Mucosa of rectum (tissue), 2 donors: Measurements from ENCODE around the gene KDM6B.

Experiments
- H3K27ac ChIP-seq, 2 donors: one replicate each; pipeline ENCODE4 v1.7.0; 2013; ENCODE audit warnings: inconsistent platforms in 2 of 2, low read depth in 2 of 2, low read length in 2 of 2
- H3K27me3 ChIP-seq, 2 donors: one replicate each; pipeline ENCODE4 v1.7.0; 2013; ENCODE audit warnings: low read length in 2 of 2; ENCODE audit not compliant: control insufficient read depth in 2 of 2, insufficient read depth in 2 of 2
- H3K36me3 ChIP-seq, 2 donors: one replicate each; pipeline ENCODE4 v1.7.0; 2013; ENCODE audit warnings: low read length in 2 of 2; ENCODE audit not compliant: control insufficient read depth in 2 of 2, insufficient read depth in 2 of 2
- H3K4me1 ChIP-seq, 2 donors: one replicate each; pipeline ENCODE4 v1.7.0; 2013; ENCODE audit warnings: low read length in 2 of 2, mild to moderate bottlenecking in 1 of 2; ENCODE audit not compliant: control insufficient read depth in 2 of 2, insufficient read depth in 2 of 2
- H3K4me3 ChIP-seq, 2 donors: one replicate each; pipeline ENCODE4 v1.7.0; 2013; ENCODE audit warnings: low read length in 2 of 2
- H3K9ac ChIP-seq, 2 donors: one replicate each; pipeline ENCODE4 v1.7.0; 2013; ENCODE audit warnings: low read length in 2 of 2, low read depth in 1 of 2, mild to moderate bottlenecking in 1 of 2
- H3K9me3 ChIP-seq, 2 donors: one replicate each; pipeline ENCODE4 v1.7.0; 2013; ENCODE audit warnings: low read length in 2 of 2; ENCODE audit not compliant: control insufficient read depth in 2 of 2
- donor health status: healthy.
- donor health status: Normal muscosa, but diverticular disease.

KDM6B gene, protein sequence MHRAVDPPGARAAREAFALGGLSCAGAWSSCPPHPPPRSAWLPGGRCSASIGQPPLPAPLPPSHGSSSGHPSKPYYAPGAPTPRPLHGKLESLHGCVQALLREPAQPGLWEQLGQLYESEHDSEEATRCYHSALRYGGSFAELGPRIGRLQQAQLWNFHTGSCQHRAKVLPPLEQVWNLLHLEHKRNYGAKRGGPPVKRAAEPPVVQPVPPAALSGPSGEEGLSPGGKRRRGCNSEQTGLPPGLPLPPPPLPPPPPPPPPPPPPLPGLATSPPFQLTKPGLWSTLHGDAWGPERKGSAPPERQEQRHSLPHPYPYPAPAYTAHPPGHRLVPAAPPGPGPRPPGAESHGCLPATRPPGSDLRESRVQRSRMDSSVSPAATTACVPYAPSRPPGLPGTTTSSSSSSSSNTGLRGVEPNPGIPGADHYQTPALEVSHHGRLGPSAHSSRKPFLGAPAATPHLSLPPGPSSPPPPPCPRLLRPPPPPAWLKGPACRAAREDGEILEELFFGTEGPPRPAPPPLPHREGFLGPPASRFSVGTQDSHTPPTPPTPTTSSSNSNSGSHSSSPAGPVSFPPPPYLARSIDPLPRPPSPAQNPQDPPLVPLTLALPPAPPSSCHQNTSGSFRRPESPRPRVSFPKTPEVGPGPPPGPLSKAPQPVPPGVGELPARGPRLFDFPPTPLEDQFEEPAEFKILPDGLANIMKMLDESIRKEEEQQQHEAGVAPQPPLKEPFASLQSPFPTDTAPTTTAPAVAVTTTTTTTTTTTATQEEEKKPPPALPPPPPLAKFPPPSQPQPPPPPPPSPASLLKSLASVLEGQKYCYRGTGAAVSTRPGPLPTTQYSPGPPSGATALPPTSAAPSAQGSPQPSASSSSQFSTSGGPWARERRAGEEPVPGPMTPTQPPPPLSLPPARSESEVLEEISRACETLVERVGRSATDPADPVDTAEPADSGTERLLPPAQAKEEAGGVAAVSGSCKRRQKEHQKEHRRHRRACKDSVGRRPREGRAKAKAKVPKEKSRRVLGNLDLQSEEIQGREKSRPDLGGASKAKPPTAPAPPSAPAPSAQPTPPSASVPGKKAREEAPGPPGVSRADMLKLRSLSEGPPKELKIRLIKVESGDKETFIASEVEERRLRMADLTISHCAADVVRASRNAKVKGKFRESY (N-terminal part only)

DNA sequence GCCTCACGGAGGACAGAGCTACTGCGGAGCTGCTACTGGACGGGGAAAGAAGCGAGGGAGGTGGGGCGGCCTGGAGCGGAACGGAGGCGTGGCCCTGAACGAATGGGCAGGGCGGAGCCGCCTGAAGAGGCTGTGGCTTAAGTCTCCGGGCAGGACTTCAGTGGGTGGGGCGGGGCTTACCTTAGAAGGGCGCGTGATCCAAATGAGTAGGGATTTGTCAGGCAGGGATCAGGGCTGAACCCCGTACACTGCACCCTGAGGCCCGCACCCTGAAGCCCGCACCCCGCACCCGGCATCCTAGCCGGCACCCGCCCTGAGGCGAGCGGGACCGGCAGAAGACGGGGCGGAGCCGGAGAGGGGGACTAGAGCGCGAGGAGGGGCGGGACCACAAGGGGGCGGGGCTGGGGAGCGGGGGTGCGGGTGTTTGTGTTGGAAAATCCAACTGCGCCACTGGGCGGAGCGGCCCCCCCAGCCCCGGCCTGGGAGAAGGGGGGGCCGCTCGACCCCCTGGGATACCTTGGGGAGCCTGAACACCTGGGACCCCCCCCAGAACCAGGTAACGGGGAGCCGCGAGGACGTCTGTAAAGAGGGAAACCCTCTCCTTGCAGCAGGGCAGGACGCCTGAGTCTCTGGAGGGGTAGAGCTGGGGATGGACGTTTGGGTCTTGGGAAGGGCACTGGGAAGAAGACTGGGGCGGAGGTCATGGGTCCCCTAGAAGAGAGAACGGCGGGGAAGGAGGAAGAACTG lies at the start of gene KDM6B:
KDM6B (plus strand) TSS at position 423 of the 747 bp plus-strand sequence. CDS start 11,338 bp downstream, outside the sequence.
- Histone ChIP-seq H3K36me3 (no peaks in the 10 kb centered on the region), H3K27me3 (peaks cover 0 to 5% of the 10 kb centered on the region in 2 donors), H3K9ac (peak within 1 kb of the TSS; percentile 92 to 96), H3K27ac (peak within 1 kb of the TSS; percentile 98 to 99), H3K9me3 (no peaks in the 10 kb centered on the region), H3K4me3 (peak within 1 kb of the TSS; percentile 91 to 94), H3K4me1 (peaks cover 32 to 39% of the 10 kb centered on the region in 2 donors)

DNA sequence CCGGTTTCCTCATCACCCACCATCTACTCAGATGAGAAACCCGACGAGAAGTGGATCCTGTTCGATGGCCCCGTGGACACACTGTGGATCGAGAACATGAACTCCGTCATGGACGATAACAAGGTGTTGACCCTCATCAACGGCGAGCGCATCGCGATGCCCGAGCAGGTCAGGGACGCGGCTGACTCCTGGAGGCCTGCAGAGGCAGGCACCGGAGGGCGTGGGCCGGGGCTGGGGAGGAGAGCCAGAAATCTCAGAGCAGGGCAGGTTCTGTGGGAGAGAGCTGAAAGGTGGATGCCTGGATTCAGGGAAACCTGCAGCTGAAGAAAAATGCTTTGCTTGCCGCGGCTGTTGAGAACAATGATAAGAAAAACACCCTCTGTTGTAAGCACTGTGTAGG lies 47.2 kb upstream of the KDM6B start:
- Histone ChIP-seq H3K4me1 (no peaks in the 10 kb centered on the region), H3K4me3 (no peak overlapping the region), H3K9me3 (no peaks in the 10 kb centered on the region)

DNA sequence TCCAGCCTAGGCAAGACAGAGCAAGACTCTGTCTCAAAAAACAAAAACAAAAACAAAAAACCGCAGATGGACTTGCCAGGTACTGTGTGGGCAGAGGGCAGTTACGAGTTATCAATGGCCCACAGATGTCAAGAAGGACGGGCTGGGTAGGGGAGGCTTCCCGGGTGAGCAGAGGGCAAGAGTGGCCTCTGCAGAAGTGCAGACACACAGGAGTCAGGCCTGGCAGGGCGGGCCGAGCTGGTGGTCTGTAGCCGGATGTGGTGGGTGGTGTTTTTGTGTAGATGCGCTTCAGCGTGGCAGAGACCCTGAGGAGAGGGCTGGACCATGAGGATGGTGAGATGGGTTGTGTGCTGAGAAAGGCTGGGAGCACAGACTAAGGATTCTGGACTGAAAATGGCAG lies 44.9 kb upstream of the KDM6B start:
- Histone ChIP-seq H3K9ac (no peak overlapping the region), H3K4me3 (no peak overlapping the region), H3K27ac (no peak overlapping the region), H3K4me1 (no peaks in the 10 kb centered on the region), H3K36me3 (no peaks in the 10 kb centered on the region), H3K27me3 (no peaks in the 10 kb centered on the region), H3K9me3 (no peaks in the 10 kb centered on the region)

More for the DNA sequence above, 47.2 kb upstream of the KDM6B start:
- Histone ChIP-seq H3K27ac (no peak overlapping the region), H3K36me3 (no peaks in the 10 kb centered on the region), H3K9ac (no peak overlapping the region), H3K27me3 (peaks cover 0 to 2% of the 10 kb centered on the region in 2 donors)

DNA sequence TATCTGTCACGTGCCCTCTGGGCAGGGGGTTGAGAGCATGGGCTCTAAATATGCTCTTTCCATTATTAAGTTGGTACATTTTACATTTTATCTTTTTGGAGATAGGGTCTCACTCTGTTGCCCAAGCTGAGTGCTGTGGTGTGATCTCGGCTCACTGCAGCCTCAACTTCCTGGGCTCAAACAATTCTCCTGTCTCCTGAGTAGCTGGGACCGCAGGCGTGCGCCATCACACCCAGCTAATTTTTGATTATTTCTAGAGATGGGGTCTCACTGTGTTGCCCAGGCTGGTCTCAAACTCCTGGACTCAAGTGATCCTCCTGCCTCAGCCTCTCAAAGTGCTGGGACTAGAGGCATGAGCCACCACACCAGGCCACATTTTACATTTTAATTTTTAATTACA lies 43.9 kb upstream of the KDM6B start:
- Histone ChIP-seq H3K27ac (no peak overlapping the region), H3K4me1 (no peaks in the 10 kb centered on the region), H3K9me3 (no peaks in the 10 kb centered on the region)

DNA sequence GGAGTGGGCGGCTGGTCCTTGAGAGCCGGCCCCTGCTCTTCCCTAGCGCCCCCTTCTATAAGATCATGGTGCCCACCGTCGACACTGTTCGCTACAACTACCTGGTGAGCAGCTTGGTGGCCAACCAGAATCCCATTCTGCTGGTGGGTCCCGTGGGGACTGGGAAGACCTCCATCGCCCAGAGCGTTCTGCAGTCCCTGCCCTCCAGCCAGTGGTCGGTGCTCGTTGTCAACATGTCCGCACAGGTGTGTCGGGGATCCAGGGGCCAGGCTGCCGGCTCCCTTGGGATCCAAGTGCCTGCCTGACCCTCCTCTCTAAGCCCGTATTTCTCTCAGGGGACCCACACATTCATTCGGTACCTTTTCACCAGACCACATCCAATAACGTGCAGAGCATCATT lies 41.4 kb upstream of the KDM6B start:
- Histone ChIP-seq H3K4me3 (no peak overlapping the region), H3K9ac (no peak overlapping the region), H3K27ac (no peak overlapping the region), H3K36me3 (no peaks in the 10 kb centered on the region), H3K27me3 (no peaks in the 10 kb centered on the region), H3K4me1 (no peaks in the 10 kb centered on the region), H3K9me3 (no peaks in the 10 kb centered on the region)

More for the DNA sequence above, 43.9 kb upstream of the KDM6B start:
- Histone ChIP-seq H3K9ac (no peak overlapping the region), H3K36me3 (no peaks in the 10 kb centered on the region), H3K27me3 (no peaks in the 10 kb centered on the region), H3K4me3 (no peak overlapping the region)

DNA sequence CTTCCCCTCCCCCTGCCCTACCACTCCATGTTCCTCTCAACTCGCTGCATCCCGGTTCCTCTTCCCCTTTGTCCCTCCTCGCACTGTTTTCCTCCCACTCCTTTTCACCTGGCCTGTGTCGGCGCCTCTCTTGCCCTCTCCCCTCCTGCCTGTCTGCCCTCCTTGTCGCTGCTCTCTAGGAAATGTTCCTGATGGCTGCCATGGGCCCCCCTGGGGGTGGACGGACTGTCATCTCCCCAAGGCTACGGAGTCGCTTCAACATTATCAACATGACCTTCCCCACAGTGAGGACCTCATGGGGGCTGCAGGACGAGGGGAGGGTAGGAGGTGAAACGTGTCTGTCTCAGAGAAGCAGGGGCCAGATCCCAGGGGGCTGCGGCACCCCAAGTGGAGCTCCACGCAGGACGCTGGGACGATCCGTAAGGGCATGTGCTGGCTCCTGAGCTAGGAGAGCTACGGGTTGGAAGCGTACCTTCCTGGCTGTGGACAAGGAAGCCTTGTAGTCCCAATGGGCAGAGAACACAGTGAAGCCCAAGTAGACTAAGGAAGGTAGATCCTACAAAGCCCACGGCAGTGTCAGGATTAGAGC lies 39.8 kb upstream of the KDM6B start:
- no peaks in the 10 kb centered on the region for H3K9me3 ChIP-seq
- no peaks in the 10 kb centered on the region for H3K36me3 ChIP-seq
- no peak overlapping the region for H3K9ac ChIP-seq
- H3K27ac ChIP-seq = no peak overlapping the region
- H3K4me1 ChIP-seq = no peaks in the 10 kb centered on the region
- H3K27me3 ChIP-seq = no peaks in the 10 kb centered on the region
- H3K4me3 ChIP-seq = no peak overlapping the region

DNA sequence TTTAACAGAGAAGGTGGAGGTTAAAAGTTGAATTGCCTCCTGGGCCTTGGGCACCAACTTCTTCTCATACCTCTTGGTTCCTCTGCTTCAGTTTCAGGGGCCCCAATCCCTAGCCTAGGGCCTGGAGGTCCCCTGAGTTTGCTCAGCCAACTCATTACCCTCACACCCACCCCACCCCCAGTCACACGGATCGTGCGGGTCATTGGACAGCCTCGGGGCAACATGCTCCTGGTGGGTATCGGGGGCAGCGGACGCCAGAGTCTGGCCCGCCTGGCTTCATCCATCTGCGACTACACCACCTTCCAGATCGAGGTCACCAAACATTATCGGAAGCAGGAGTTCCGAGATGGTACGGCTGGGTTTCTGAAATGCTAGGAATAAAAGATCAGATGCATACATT lies 36.0 kb upstream of the KDM6B start:
- H3K27ac ChIP-seq = no peak overlapping the region
- H3K9me3 ChIP-seq = no peaks in the 10 kb centered on the region
- no peaks in the 10 kb centered on the region for H3K27me3 ChIP-seq
- no peaks in the 10 kb centered on the region for H3K4me1 ChIP-seq
- no peaks in the 10 kb centered on the region for H3K36me3 ChIP-seq
- H3K9ac ChIP-seq = no peak overlapping the region
- no peak overlapping the region for H3K4me3 ChIP-seq

DNA sequence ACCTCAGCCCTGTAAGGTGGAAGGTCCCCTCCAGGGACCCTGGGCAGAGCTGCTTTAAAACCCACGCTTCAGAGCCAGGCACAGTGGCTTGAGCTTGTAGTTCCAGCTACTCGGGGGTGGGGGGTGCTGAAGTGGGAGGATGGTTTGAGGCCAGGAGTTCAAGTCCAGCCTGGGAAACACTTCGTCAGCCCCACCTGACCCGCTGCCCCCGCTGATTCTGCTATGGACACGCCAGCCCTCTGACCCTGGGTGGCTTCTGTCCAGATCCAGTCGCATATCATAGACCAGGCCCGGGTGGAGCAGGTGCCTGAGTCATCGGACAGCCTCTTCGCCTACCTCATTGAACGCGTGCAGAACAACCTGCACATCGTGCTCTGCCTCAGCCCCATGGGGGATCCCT lies 35.2 kb upstream of the KDM6B start:
- no peaks in the 10 kb centered on the region for H3K9me3 ChIP-seq
- H3K27me3 ChIP-seq = peaks cover 0 to under 1% of the 10 kb centered on the region in 2 donors
- no peaks in the 10 kb centered on the region for H3K36me3 ChIP-seq

DNA sequence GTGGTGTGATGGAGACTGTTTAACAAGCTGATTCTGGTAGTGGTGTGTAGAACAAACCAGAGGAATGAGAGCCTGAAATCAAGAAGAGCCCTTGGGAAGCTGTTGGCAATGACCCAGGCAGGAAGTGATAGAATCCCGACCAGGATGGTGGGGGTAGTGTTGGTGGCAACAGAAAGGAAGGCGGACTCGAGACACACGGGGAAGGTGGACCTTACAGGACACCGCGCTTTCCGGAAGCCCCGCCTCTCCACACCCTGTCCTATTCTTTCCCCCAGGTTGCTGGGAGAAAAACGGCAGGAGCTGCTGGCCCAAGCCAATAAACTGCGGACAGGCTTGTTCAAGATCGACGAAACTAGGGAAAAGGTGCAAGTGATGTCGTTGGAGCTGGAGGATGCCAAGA lies 30.0 kb upstream of the KDM6B start:
- peaks cover 0 to 2% of the 10 kb centered on the region in 2 donors for H3K27me3 ChIP-seq

More for the DNA sequence above, 35.2 kb upstream of the KDM6B start:
- peaks cover 0 to 1% of the 10 kb centered on the region in 2 donors for H3K4me1 ChIP-seq
- H3K4me3 ChIP-seq = no peak overlapping the region
- no peak overlapping the region for H3K9ac ChIP-seq
- H3K27ac ChIP-seq = no peak overlapping the region

More for the DNA sequence above, 30.0 kb upstream of the KDM6B start:
- no peaks in the 10 kb centered on the region for H3K9me3 ChIP-seq
- H3K4me3 ChIP-seq = peak overlapping the region; percentile 39 to 44
- peak overlapping the region; percentile 62 to 77 for H3K27ac ChIP-seq
- no peaks in the 10 kb centered on the region for H3K36me3 ChIP-seq
- peak overlapping the region in 1 of 2 donors; percentile 26 for H3K9ac ChIP-seq
- H3K4me1 ChIP-seq = peaks cover 0 to 7% of the 10 kb centered on the region in 2 donors
